ENCODE results near the gene ACP3.
A peak's percentile ranks its signal among the peaks of the same experiment; 100 is the strongest.

The ACP3 gene

DNA sequence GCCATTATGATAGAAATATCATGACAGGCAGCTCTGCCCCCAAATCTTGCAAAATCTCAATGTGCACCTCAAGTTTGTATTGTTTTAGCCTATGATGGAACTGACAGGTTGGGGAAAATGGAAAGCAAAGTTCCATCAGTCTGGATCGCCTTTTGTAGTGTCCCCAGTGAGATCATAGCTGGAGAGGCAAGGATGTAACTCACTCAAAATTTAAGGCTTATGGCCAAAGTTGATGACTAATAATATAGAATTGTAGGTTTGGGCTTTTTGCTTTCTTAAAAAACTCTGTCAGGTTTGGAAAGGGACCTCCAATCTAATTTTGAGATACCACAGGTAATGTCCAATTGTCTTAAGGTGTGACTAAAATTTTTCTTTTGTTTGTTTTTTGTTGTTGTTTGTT is 1.4 kb upstream of the ACP3 start:
- DNase-seq (ENCODE audit: low read depth in 2 of 2) = no peak

DNA sequence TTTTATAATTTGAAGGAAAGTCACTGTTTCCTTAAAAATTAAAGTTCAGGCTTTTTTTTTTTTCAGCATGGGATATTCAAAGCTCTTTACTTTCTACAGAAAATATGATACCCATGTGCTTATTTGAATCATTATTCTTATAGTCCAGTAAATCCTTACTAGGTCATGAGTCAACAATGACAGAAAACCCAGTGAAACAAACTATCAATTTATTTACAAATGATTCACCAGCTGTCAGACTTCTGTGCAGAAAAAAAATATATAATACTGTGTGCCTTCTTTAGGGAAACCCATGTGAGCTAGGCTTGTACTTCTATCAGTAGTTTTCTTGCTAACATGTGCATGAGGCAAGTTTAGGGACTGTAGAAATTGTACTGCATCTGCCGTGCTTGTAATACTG is 1.2 kb downstream of the ACP3 start:
- DNase-seq (ENCODE audit: low read depth in 2 of 2) = no peak

DNA sequence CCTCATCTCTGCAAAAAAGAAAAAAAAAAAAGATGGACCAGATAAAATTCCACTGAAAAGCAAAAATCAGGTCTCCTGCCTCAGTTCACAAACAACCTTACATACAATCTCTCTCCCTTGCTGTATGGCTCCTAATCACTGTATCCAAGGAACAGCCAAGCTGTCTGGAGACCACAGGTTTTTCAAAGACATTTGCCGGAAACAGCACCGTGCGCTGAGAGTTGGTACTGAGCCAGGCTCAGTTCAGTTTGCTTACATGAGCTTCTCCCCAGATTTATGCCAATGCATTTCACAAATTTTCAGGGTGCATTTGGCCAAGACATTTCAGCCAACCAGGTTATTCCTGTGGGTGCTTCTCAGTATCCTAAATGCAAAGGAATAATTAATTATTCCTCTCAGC is 4.1 kb downstream of the ACP3 start:
- DNase-seq (ENCODE audit: low read depth in 2 of 2) = no peak

DNA sequence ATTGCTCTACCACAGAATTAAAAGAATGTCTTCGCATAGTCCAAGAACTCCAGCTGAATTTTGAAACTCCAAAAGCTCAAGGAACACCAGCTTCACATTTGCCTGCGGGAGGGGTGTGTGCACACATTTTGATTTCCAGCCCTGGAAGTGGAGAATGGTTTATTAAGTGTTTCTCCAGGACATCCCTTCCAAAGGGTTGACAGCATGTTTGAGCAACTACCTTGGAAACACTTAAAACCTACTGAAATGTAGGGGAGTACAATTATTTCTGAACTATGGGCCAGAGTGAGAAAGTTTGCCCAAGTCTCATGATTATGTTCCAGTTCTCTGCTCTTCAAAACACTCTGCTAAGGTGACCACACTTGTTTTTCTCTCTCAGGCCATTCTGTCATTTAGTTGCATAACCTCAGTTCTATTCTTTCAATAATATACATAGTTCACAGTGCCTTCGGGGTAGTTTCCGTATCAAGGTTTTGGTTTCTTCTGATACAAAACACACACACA is 7.9 kb downstream of the ACP3 start:
- DNase-seq (ENCODE audit: low read depth in 2 of 2) = no peak

DNA sequence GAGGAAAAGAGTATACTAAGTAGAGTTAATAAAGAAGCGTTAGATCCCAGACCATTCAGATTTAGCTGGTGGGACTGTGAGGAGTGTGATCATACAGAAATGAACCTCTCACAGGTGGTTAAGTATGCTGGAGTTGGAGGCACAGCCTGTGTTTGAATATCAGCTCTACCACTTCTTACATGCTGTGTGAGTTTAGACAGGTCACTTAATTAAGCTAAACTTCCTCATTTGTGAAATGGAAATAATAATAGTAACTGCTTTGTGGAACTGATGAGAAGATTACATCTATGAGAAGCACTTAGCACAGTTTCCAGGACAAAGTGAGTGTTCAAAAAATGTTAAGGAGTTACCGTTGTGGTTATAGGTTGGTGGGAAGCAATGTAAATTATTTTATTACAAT is 8.4 kb downstream of the ACP3 start:
- no peak for DNase-seq (ENCODE audit: low read depth in 2 of 2)

DNA sequence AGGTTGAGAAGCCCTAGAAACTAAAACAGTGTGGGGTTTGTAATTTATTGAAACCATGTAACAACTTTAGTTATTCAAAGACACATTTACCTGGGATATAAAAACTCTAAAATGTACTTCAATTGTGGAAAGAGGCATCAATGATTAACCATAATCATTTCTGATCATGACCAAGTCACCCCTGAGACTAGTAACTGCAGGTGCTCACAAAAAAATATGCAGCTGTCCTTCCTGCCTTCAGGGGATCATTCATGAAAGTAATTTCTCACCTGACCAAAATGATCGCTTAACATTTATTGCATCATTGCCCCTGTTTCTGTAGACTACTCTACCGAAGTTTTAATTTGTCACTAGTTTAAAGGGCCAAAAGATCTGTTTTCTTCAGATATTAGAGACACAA is 9.0 kb downstream of the ACP3 start:
- no peak for DNase-seq (ENCODE audit: low read depth in 2 of 2)

DNA sequence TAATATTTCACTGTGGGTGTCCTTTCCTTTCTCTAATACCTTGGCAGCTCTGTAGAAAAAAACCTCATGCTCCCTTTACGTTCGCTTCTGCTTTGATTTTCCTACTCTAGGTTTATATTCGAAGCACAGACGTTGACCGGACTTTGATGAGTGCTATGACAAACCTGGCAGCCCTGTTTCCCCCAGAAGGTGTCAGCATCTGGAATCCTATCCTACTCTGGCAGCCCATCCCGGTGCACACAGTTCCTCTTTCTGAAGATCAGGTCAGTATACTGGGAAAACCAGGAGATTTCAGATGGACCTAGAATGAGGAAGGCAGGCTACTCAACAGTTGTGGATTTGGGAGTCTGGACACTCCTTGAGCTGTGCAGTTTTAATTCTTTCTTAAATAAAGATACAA is 14.9 kb downstream of the ACP3 start:
- DNase-seq (ENCODE audit: low read depth in 2 of 2) = no peak

DNA sequence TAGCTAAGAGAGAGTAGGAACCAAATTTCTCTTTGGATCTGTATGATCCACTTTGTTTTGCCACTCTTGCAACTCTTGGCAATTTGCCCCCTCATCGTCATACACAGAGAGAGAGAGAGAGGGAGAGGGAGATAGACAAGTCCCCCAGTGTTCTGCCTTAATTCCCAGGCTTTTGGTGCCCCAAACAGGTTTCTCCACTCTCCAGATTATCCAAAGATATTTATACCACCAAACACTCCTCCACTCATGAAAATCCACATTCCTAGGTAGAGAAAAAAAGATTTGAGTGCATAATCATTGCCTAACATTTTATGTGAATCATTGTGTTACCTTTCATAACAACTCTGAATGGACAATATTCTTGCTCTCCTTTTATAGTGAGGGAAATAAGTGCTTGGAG is 15.3 kb downstream of the ACP3 start:
- no peak for DNase-seq (ENCODE audit: low read depth in 2 of 2)

DNA sequence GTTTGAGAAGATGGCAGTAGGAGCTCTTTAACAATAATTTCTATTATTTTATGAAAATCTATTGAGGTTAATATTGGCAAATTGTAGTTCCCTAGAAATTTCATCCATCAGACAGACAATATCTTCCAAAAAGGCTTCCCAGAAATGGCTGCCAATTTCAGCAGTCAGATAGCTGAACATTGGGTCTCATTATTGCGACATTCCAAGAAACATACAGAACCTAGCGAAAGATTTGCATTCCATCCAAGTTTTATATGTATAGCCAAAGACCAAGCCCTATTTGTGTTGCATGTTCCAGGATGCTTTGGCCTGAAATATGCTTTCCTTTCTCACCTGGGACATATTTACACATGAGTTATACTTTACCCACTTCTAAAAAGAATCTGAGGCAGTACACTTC is 24.5 kb downstream of the ACP3 start:
- no peak for DNase-seq (ENCODE audit: low read depth in 2 of 2)

DNA sequence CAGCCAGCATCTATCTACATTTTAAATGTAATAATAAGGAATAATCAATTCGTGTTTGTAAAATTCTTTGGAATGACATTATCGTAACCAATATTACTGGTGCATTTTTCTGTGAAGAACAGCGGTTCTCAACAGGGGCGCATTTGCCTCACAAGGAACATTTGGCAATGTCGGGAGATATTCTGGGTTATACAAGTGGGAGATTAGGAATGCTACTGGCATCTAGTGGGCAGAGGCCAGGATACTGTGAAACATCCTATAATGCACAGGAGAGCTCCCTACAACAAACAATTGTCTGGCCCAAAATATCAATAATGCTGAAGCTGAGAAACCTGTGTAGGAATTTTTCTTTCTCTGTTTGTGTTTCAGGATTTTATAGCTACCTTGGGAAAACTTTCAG is 25.0 kb downstream of the ACP3 start:
- no peak for DNase-seq (ENCODE audit: low read depth in 2 of 2)

DNA sequence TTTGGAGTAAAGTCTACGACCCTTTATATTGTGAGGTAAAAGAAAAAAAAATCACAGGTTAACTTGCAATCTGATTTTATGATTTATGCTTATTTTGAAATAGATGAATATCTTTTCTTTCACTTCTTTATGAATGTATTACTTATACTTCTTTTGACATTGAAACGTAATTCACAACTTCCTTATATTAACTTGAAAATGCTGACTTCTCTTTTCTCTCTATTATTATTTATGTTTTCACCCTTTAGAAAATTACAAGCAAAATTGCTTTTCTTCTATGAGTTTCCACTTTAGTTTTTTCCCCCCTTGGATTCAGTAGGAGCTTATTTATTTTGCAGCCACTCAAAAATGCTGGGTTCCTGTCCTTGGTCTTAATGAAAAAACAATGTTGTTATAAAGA is 25.4 kb downstream of the ACP3 start:
- DNase-seq (ENCODE audit: low read depth in 2 of 2) = no peak

DNA sequence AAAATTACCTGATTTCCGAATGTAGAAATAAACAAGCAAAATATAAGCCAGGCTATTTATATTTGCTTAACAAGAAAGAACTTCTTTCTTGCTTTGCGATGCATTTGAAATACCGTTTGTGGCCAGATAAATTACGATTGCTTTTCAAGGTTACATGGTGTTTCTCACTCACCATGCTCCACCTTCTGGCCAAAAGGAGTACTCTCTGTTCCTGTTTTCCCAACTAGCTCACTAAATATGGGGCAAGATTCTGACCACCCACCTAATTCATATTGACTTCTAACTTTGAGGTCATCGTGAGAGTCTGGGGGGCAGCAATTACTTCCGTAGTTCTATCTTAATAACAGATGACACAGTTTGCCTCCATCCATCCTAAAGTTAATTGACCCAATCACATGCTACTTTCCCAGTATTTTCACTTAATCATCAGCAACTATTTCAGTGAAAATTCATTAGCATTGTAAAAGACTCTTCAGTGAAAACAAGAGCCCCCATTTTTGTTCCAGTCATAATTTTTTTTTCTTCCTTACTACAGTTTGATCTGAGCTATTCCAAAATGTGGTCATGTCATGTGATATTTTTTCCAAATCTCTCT is 25.9 kb downstream of the ACP3 start:
- no peak for DNase-seq (ENCODE audit: low read depth in 2 of 2)

DNA sequence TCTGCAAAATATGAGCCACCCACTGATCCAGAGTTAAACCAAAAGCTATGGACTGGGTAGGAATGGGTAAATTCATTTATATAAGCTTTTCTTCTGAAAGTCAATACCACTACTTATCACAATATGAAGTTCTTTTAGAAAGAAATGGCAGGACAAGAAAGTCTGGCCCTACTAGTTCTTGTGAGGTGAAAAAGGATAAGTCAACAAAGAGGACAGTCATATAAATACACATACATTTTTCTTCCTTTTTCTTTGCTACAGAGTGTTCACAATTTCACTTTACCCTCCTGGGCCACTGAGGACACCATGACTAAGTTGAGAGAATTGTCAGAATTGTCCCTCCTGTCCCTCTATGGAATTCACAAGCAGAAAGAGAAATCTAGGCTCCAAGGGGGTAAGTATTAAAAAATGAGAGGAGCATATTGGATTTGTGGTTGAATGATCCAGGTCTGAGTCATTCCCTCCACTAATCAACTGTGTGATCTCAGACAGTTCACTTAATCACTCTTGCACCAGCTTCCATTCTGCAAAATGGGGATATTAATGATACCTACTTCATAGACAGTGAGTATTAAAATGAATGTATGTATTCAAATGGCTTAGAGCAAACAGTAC is 27.6 kb downstream of the ACP3 start:
- no peak for DNase-seq (ENCODE audit: low read depth in 2 of 2)

DNA sequence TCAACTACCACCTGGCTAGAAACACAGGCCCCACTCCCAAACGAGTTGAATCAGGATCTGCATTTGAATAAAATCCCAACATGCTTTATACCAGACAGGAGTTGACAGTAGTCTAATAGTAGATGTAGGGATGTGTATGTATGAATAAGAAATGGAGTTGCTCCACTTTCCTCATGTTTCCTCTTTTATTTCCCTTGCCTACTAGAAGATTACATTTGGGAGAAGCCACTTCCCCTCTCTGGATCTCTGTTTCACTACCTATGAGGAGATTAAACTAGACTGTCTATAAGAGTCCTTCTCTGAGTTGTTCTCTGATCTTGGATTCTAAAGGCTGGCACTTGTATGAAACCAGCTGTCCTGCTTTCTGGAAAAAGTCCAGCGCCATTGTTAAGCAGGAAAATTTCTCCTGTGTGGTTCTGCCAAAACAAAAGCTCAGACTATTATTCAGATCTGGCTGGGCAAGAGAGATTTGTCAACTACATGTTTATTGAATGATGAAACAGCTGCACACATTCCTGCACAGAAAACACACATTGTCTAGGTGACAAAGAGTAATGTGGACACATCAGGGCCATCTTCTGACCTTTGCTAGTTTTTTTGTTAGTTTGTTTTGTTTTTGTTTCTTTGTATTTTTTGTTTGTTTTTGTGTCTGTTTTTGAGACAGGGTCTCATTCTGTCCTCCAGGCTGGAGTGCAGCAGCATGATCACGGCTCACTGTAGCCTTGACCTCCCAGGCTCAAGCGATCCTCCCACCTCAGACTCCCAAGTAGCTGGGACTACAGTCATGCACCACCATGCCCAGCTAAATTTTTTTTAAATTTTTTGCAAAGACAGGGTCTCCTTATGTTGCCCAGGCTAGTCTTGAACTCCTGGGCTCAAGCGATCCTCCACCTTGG is 29.9 kb downstream of the ACP3 start:
- DNase-seq (ENCODE audit: low read depth in 2 of 2) = no peak

DNA sequence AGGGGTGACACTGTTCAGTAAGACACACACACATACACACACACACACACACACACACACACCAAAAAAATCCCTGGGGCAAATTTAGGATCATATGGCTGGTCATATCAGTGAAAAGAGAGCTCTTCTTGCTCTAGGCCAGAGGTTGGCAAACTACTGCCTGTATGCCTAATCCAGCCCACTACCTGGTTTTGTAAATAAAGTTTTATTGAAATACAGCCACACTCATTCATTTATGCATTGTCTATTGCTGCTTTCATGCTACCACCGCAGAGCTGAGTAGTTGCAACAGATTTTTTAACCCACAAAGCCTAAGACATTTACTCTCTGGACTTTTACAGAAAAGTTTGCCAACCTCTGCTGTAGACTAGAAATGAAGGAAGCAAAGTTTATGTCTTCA is 30.6 kb downstream of the ACP3 start:
- DNase-seq (ENCODE audit: low read depth in 2 of 2) = no peak

DNA sequence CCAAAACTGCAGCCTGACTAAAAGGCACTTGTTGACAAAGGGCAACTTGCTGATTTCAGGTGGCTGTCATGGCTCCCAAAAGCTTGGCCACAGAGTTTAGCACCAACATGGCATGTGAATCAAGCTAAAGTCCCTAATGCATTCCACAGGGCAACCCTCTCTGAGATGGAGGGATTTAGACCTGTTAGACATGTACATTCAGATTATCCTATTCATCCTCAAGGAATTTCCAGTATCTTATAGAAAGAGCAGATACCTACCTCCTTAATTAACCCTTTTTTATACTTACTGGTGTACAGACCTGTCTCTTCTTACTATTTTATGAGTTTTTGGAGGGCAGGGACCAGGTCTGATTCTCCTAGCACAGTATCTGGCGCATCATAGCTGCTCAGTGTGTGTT is 31.3 kb downstream of the ACP3 start:
- no peak for DNase-seq (ENCODE audit: low read depth in 2 of 2)

DNA sequence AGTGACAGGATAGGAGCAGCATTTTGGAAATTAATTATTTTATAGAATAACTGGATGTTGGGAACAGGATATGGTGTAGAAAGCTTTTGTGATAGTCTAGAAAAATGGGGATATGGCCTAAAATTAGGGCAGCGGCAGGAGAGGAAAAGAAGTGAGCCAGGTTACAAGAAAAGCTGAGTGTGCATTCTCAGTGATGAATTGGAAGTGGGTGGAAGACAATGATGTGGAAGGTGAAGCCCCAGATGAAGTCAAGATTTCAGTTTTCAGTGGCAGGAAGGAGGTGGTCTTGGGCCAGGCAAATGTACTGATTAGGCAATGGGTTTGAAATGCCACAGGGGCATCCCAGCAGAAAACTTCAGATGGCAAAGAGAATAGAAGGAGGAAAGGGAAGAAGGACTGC is 33.6 kb downstream of the ACP3 start:
- no peak for DNase-seq (ENCODE audit: low read depth in 2 of 2)

DNA sequence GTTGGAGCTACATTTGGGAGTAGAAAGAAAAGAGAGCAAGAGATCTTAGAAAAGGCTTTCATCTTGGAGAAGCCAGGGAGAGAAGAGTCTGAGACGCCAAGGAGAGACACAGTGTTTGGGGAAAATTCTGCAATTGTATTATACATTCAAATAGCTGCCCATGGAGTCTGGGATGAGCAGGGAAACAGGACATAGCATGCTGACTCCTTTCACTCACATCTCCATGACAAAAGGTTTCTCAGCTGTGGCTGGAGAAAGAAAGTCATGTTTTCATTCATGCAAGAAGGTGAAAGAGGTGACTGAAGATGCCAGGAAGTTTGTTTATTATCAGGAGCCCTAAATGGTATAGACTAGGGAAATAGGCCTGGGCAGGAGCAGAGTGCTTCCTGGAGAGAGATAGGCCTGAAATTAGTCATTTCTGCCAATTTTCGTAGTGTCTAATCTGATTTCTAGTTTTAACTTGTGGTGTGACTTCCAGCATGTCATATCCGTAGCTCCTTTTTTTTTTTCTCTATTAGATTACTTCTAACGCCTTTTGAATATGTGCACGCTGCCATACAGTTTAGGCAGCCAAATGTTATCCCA is 34.1 kb downstream of the ACP3 start:
- no peak for DNase-seq (ENCODE audit: low read depth in 2 of 2)

DNA sequence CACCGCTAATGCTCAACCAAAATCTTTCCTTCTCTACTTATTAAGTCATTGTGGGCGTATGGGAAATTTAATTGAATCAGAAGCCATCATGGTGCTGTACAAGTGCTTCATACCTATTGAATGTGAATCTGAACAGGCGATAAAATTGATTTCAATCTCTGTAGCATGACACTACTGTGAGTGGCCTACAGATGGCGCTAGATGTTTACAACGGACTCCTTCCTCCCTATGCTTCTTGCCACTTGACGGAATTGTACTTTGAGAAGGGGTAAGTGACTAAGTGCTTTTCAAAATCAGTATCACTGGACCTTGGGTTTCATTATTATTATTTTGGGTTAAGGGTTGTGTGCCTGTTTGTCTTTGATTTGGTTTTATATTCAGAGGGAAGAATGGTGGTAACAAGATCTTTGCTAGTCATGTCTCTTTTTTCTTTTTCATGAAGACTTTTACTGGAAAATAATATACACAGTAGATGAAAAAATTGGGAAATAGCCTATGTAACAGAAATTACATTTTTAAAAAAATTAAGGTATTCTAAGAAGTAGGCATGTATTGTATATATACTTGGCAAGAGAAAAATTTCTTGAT is 35.4 kb downstream of the ACP3 start:
- peak; percentile 20 to 39 for DNase-seq (ENCODE audit: low read depth in 2 of 2)

DNA sequence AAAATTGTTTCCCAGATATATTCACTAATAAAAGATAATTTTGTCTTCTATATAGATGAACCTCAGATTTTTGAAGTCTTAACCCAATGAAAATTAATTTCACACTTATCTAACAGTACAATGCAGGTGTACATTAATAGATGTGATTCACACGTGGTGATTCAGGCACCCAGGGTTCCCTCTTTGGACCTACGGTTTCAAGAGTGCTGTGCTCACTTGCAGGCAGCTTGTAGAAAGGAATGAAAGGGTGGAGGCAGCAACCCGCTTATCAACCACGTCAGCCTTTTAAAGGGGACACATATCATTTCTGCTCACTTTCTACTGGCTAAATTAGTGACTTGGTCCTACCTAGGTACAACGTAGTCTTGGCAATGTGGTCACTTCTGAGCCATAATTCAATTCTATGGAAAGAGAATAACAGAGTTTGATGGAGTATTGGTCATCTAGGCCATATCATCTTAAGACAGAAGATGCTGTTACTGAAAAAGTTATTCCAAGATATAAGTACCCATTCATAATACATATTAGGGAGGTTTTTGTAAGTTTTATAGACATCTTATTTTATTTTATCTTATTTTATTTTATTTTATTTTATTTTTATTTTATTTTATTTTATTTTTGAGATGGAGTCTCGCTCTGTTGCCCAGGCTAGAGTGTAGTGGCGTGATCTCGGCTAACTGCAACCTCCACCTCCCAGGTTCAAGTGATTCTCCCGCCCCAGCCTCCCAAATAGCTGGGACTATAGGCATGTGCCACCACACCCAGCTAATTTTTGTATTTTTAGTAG is 37.9 kb downstream of the ACP3 start:
- no peak for DNase-seq (ENCODE audit: low read depth in 2 of 2)

DNA sequence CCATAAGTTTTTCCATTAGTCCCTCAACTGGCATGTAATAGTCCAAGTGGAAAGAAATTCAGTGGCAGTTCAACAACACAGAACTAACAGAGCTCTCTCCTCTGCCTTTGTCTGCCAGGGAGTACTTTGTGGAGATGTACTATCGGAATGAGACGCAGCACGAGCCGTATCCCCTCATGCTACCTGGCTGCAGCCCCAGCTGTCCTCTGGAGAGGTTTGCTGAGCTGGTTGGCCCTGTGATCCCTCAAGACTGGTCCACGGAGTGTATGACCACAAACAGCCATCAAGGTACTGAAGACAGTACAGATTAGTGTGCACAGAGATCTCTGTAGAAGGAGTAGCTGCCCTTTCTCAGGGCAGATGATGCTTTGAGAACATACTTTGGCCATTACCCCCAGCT is 39.4 kb downstream of the ACP3 start:
- DNase-seq (ENCODE audit: low read depth in 2 of 2) = no peak
